GM18508 (cell line): Measurements from ENCODE around the gene DLG2.

Experiments
- ATAC-seq: cut with Tn5 transposase; IDR thresholded peaks from one replicate; pipeline ENCODE4 v1.9.1; 2021; ENCODE audit warnings: moderate number of reproducible peaks; ENCODE audit not compliant: insufficient read depth, unreplicated experiment

DLG2 gene

GRCh38 chr11:83827940-83828554, 1799.1 kb downstream of the DLG2 start:
- no peak for ATAC-seq

DNA sequence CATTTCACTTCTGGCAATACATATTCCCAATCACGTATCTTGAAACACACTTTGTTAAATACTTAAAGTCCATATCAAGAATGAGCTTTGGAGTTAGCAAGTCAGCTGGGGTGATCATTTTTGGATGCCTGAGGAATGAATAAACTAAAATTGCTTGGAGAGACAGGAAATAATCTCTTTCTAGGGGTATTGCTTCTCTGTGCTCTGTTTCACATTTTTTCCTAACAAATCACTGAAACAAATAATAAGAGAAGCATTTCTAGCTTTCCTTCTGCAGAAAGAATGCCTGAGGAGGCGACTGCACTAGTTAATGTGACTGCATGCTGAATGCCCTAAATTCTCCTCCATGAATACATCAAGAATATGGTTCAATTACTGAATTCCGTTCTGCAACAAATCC, 1799.6 kb downstream of the DLG2 start:
- no peak for ATAC-seq

DNA sequence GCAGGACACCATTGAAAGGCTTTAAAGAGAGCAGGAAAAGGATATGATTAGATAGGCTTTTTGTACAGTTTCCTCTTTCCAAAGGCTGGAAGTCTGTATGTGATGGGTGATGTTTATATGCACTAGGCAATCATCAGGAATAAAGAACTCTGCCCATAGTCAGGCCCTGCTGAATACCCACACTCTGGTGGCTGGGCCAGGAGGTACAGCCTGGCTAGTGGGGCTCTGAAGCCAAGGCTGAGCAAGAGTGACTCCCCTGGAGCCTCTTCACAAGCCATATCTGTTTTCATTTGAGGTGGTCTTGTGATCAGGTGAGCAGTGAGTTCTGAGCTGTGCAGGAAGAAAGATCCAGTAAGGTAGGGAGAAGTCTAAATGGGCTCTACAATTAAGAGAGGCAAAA, 1801.1 kb downstream of the DLG2 start:
- ATAC-seq: no peak

DNA sequence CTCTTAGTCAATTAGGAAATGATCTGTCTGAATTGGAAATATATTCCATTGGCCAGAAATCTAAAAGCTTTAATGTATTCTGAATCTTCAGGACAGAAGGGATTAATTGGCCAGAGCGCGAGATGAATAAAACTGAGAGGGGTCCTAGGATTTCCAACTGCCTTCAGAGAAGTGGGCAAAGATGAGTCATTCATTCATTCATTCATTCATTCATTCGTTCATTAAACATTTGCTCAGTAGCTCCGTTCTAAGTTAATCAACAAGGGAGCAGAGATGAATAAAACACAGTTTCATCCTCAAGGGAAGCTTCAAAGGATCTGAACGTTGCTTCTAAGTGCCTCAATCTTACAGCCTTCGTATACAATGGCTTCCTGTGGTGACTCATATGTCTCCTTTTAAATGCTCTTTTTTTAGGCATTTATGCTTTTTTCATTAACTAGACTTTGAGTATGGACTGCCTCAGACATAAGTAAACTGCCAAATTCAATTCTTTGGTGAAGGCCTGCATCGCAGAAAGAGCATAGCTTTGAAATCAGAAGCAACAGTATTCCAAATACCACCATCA, 1803.6 kb downstream of the DLG2 start:
- ATAC-seq: no peak

DNA sequence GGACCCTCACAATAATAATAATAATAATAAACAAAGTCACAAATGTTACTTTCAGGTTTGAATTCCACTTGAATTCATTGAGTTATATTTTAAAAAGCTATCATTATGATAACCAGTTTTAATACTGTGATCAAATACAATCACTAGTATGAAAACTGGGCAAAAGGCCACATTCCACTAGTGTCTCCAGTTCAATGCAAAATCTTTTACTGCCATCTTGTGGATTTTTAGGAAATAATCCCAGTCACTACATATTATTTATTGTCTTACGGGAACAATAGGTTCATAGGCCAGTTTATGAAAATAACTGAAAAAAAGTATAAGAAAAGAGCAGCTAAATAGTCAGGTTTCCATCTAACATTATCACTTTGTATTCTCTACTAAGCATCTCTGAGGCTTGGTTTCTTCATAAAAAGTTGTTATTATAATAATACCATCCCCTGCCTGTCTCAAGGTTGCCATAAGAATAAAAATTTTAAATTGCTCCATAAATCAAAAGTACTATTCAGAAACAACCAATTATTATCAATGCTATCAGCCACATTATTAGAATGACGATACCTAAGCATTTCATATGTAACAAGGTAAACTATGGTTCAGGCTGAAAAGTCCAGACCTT, 1807.1 kb downstream of the DLG2 start:
- ATAC-seq: no peak

DNA sequence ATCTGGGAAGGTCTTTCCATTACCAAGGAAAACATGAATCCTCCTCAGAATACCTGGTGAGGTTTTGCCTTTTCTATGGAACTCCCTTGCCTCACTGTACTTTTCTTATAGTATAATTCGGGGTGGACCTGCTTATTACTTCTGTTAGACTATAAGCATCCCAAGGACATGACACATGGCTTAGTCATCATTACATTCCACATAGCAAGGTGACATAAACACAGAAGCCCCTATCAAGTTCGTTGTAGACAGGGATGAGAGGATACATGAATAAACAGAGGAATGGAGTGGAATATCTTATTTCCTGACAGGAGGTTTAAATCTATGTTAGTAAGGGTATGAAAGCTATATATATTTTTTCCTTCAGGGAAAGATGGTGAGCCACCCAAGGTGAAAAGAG, 1808.8 kb downstream of the DLG2 start:
- no peak for ATAC-seq

- no peak for ATAC-seq
Observed at GRCh38 chr11:83816572-83817187, 1810.5 kb downstream of the DLG2 start.

DNA sequence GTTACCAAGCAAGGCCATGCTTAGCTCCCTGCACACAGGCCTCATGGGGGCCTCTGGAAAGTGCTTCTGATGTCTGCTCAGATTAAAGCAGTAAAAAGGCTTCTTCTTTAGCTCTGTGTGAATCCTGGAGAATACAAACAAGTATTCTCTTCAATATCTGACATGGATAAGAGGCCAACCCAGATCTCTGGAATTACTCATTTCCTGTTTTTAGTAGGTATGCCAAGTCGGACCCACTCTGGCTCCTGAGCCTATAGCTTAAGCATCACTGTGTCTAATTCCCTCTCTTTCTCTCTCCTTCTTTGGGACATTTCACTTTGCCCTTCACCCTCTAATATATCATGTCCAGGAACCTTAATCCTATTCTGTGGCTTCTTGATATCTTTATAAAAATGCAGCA, 1811.4 kb downstream of the DLG2 start:
- no peak for ATAC-seq

DNA sequence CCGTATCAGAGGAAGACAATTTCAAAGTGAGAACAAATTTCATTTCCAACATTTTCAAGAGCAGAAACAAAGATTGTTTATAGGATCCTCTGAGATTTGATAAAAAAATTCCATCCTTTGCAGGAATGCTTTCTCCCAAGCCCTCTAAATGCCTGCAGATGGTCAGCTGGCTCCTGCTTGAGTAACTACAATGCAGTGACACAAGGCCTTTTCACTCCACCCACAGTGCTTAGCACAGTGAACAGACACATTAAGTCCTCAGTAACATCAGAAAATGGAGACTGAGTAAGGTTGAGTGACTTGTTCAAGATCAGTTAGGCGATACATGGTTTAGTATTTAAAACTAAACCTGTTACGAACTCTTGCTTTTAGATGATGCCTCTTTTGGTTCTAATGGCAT, 1813.8 kb downstream of the DLG2 start:
- ATAC-seq: no peak

GRCh38 chr11:83809274-83809673, 1817.9 kb downstream of the DLG2 start:
- no peak for ATAC-seq

GRCh38 chr11:83801799-83802198, 1825.3 kb downstream of the DLG2 start:
- no peak for ATAC-seq

DNA sequence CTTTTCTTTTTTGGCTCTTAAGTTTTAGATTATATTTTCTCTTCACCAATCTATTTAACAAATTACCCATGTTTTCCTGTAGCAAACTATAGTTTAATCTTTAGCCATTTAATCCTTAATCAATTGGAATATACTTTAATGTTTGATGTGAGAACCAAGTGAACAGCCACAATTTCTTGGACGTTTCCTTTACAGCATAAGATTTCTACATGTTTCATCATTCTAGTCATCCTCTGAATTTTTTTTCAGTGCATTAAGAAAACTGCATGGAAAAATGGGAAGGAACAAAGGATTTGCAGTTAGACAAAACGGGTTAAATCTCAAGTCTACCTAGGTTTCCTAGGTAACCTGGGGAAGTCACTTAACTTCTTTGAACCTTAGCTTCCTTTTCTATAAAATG, 1833.8 kb downstream of the DLG2 start:
- ATAC-seq: no peak

DNA sequence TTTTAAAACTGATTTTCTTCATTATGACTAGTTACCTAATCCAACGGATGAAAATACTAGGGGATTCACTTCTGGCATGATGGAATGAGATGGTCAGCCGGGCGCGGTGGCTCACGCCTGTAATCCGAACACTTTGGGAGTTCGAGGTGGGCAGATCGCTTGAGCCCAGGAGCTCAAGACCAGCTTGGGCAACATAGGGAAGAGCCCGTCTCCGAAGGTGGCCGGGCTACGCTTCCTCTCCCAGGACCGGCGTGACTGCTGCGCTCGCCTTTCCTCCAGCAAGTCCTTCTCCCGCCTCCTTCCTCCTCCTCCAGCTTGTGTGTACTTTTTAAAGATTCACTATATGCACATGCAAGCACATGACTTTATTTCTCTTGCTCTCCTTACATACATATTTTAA, 1835.6 kb downstream of the DLG2 start:
- ATAC-seq: no peak

DNA sequence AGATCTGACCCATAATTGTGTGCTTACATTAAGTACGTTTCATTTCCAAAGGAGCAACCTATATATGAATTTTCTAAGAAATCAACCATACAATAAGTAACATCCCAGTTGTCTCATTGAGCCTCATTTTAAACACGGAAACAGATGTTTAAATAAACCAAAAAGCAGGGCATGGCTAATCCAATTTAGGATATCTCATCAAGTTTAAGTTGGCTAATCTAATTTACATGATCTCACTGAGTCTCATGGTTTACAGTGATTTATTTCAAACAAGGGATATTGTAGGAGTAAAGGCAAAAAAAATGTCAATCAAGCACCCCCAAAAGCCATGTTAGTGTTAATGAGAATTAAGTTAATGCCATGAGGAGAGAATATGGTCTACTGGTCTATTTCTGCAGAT, 1841.2 kb downstream of the DLG2 start:
- no peak for ATAC-seq

- ATAC-seq: no peak
Observed at GRCh38 chr11:83784419-83784818, 1842.7 kb downstream of the DLG2 start.

DNA sequence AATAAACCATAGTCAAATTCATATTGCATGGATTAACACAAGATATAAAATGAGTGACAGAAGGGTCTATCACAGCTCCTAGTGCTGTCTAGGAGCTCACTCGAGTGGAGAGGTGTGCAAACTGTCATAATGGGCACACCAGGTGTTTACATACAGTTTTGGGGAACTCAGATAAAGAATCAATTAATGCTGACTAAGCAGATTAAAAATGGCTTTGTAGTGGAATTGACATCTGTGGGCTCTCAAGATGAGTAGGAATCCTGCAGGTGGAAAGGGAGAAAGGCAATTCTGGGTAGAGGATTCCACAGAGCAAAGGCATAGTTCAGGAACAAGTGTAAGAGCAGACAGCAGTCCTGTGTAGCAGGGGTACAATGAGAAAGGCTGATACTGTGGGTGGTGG, 1844.8 kb downstream of the DLG2 start:
- no peak for ATAC-seq

DNA sequence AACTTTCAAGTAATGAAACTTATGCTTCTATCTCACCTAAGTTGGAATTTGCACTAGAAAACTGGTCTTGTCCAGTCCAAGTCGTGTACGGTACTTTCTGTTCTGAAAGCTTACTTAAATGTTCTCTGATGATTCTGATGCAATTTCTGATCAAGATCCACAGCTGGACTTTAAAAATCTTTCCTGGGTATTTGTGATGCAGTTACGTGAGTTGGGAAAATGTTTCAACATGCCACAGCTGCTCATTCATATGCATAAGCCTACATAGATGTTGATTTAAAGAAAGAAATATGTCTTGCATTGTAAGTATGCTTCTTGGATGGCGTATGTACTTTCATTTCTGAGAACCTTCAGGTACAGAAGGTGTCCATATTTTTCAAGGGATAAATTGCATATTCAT, 1847.3 kb downstream of the DLG2 start:
- ATAC-seq: no peak

GRCh38 chr11:83778596-83778995, 1848.5 kb downstream of the DLG2 start:
- ATAC-seq: no peak

DNA sequence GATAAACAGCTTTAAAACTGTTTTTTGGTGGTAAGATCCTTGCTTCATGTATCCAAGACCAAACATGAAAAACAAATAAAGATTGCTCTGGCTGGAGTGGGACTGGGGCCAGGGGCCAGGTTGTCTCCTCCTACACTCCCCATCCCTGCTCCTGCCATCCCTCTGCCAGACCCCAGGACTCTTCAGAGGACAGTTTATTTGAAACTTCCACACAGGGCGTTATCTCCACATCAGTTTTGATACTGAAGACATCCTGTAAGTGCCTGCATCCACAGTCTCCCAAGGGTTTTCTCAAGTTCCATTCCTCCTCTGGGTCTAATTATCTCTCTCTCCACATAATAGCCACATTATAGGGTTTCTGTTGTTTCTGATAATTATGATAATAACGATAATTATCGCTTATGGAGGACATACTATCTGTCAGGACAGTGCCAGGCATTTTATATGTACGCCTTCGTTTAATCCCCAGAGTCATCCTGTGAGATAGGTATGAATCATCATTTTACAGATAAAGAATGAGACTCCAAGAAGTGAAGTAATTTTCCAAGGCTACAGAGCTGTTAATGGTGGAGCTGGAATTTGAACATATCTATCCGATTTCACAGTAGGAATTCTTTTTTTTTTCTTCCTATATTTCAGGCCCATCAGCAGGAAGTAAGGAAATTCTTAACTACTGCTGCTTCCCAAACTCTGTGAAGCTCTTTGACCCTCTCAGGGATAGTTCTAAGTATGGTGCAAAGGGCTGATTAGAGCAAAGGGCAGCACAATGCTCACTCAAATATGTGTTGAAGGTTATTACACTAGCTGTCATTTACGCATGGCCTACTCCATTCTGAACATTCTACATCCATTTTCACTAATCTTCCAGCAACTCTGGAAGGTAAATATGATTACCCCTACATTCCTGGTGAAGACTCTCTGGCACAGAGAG, 1852.9 kb downstream of the DLG2 start:
- ATAC-seq: no peak

DNA sequence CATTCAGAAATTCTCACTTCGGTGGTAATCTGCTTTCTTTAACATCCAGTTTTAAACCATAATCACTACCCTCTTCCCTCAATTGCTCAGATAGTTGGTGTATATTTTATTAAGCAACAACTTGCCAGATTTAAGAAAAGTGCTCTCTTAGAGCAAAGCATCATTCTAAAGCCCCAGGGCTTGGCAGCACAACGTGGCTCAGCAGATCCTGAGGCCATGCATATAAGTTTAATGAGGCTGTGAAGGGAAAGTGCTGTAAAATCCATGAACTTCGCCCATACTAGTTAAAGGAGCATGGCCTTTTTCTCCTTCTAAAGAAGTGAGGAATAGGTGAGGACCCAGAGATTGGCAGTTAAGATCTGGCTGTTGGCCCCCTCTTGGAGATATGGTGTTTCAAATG, 1858.7 kb downstream of the DLG2 start:
- no peak for ATAC-seq

DNA sequence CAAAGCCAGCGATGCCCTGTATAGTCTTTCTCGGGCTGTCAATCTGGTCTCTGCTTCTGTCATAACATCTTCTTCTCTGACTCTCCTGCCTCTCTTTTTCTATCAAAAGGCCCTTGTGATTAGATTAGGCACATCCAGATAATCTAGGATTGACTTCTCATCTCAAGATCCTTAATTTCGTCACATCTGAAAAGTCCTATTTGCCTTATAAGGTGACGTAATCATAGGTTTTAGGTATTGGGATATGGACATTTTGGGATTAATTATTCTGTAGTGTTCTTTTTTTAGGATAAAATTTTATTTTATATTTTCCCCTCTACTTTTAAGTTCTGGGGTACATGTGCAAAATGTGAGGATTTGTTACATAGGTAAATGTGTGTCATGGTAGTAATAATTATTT, 1860.2 kb downstream of the DLG2 start:
- no peak for ATAC-seq
